Spleen (tissue), 11 donors: Measurements from ENCODE around the gene DDO. TPM values are rescaled to one million over a fixed set of nuclear protein-coding genes. Genes with fewer than 3 reads are reported as not detected.

ENCODE experiments used
- DNase-seq: peaks from one replicate; pipeline ENCODE4 v3.0.0-alpha.2; 2020
- H3K27ac ChIP-seq, 8 donors: fragments of 200-600 bp; sonication (generic) in 7 of 8; 1 replicate in 4 of 8; 2 replicates in 4 of 8; pipeline versions ENCODE4 v1.5.0 to v1.8.0; 2016 to 2021; ENCODE audit warnings: inconsistent platforms in 4 of 8, mild to moderate bottlenecking in 4 of 8, moderate library complexity in 1 of 8
- H3K27me3 ChIP-seq, 7 donors: fragments of 200-600 bp; sonication (generic) in 6 of 7; replicated peaks in 1 of 7; 1 replicate in 4 of 7; 2 replicates in 3 of 7; pipeline versions ENCODE4 v1.5.0 to v1.8.0; 2016 to 2021; ENCODE audit warnings: inconsistent platforms in 3 of 7, mild to moderate bottlenecking in 1 of 7
- H3K36me3 ChIP-seq, 6 donors: fragments of 200-600 bp; sonication (generic) in 5 of 6; 1 replicate in 4 of 6; 2 replicates in 2 of 6; pipeline versions ENCODE4 v1.5.0 to v1.8.0; 2016 to 2021; ENCODE audit warnings: inconsistent platforms in 2 of 6
- H3K4me1 ChIP-seq, 6 donors: fragments of 200-600 bp; sonication (generic) in 5 of 6; 1 replicate in 3 of 6; 2 replicates in 3 of 6; pipeline versions ENCODE4 v1.5.0 to v1.8.0; 2016 to 2021; ENCODE audit warnings: inconsistent platforms in 3 of 6
- H3K4me3 ChIP-seq, 8 donors: fragments of 200-600 bp; sonication (generic) in 7 of 8; 1 replicate in 4 of 8; 2 replicates in 4 of 8; pipeline versions ENCODE4 v1.5.0 to v1.8.0; 2016 to 2021; ENCODE audit warnings: inconsistent platforms in 4 of 8, mild to moderate bottlenecking in 4 of 8, moderate library complexity in 2 of 8
- H3K9me3 ChIP-seq, 8 donors: fragments of 200-600 bp; sonication (generic) in 7 of 8; 1 replicate in 4 of 8; 2 replicates in 4 of 8; pipeline versions ENCODE4 v1.5.0 to v1.8.0; 2016 to 2021; ENCODE audit warnings: inconsistent platforms in 4 of 8
- CTCF ChIP-seq, 11 experiments: fragments of 200-600 bp in 7 of 11; fragments of 450-650 bp in 4 of 11; sonication (generic) in 4 of 11; IDR thresholded peaks in 8 of 11; conservative IDR thresholded peaks in 3 of 11; 1 replicate in 7 of 11; 2 replicates in 4 of 11; pipeline versions ENCODE4 v1.4.0 to v1.8.0; 2016 to 2021; ENCODE audit warnings: antibody characterized with exemption in 11 of 11, inconsistent platforms in 4 of 11, mild to moderate bottlenecking in 1 of 11
- POLR2A ChIP-seq, 3 donors: fragments of 450-650 bp; IDR thresholded peaks; one replicate each; pipeline ENCODE4 v1.5.1; 2017; ENCODE audit warnings: antibody characterized with exemption in 3 of 3, mild to moderate bottlenecking in 1 of 3
- POLR2AphosphoS5 ChIP-seq, 3 donors: sonication (generic); formaldehyde crosslinking; IDR thresholded peaks; one replicate each; pipeline ENCODE4 v1.5.1; 2017; ENCODE audit warnings: antibody characterized with exemption in 3 of 3
- WGBS, 5 donors: extraction: QIAGEN DNeasy Blood & Tissue Kit in 3 of 5; methylation state at CpG; one replicate each; pipeline versions ENCODE4 v1.1.5 to v1.1.7; 2013 to 2018; 5-methylcytosine and 5-hydroxymethylcytosine counted together
- intact Hi-C: fragments of 100-400 bp; cut with DNase I; formaldehyde crosslinking; loops from one replicate; pipeline ENCODE4 v1.15.0; 2023; ENCODE audit warnings: low total_unique reads
- polyA plus RNA-seq, 3 donors: library from polyadenylated mRNA; stranded (reverse); fragments of 200-250 nt; gene quantifications; one replicate each; pipeline ENCODE4 v1.2.1, GENCODE V29; 2013
- total RNA-seq, 7 donors: library from RNA; depleted of rRNA in 3 of 7; stranded (reverse); fragments of >200 nt in 3 of 7; fragmentation: NEBNext Ultra II Directional in 4 of 7; extraction: Animal tissue kit (Norgen Biotek cat#: 25700) in 4 of 7; gene quantifications; one replicate each; pipeline versions ENCODE4 v1.1.0 to v1.2.1, GENCODE V29; 2016 to 2021
- donor health status: healthy with polysubstance abuse.
- donor health status: DM: no; HTN: no; CAD: no; lungs with moderate emphysema.
- donor health status: DM: no; HTN: no; CAD: no.
- donor health status: Bipolar disorder and iron deficiency.
- donor health status: healthy.
- donor health status: DM: no; HTN: no; CAD: no.
- donor health status: DM: yes; HTN: yes; CAD: no.

Gene DDO
- total and polyA plus RNA-seq, 10 donors: 0.68 to 4.1 (median 1.7) TPM

- TF ChIP-seq CTCF (IDR thresholded peaks at IDR 0.05 in 8 of 11, conservative IDR thresholded peaks at IDR 0.05 in 3 of 11): no peak
- no peak for TF ChIP-seq POLR2AphosphoS5 (IDR thresholded peaks at IDR 0.05)
- no peak for TF ChIP-seq POLR2A (IDR thresholded peaks at IDR 0.05)
- peak overlapping the region in 7 of 8 donors; percentile 42 to 80 (median 73) for H3K27ac ChIP-seq
- no peaks in the 10 kb centered on the region for H3K27me3 ChIP-seq
- intact Hi-C loops: no loop called here
- no peaks in the 10 kb centered on the region for H3K36me3 ChIP-seq
- 55 to 80% (median 67%) methylated on average over 4 of the region's 4 CpGs for WGBS, 5 donors
- no peaks in the 10 kb centered on the region for H3K9me3 ChIP-seq
- no peak for DNase-seq
- peak overlapping the region in 6 of 8 donors; percentile 21 to 65 (median 32) for H3K4me3 ChIP-seq
- H3K4me1 ChIP-seq: peaks cover 0 to 14% (median 4%) of the 10 kb centered on the region in 6 donors
Observed at GRCh38 chr6:110414669-110415068, 706 bp downstream of the DDO start.

GRCh38 chr6:110412360-110412759, 3.0 kb downstream of the DDO start:
- Histone ChIP-seq H3K4me3 (no peak overlapping the region), H3K9me3 (no peaks in the 10 kb centered on the region), H3K27ac (no peak overlapping the region), H3K27me3 (no peaks in the 10 kb centered on the region), H3K4me1 (peaks cover 0 to 14% (median 4%) of the 10 kb centered on the region in 6 donors), H3K36me3 (no peaks in the 10 kb centered on the region)
- WGBS, 5 donors: 73 to 86% (median 81%) methylated on average over 8 of the region's 8 CpGs
- DNase-seq: no peak
- TF ChIP-seq CTCF (IDR thresholded peaks at IDR 0.05 in 8 of 11, conservative IDR thresholded peaks at IDR 0.05 in 3 of 11): no peak
- intact Hi-C loops: no loop called here

GRCh38 chr6:110410511-110410910, 4.9 kb downstream of the DDO start:
- Histone ChIP-seq H3K36me3 (no peaks in the 10 kb centered on the region), H3K9me3 (no peaks in the 10 kb centered on the region), H3K4me3 (no peak overlapping the region), H3K27ac (no peak overlapping the region), H3K4me1 (peaks cover 0 to 12% (median 2%) of the 10 kb centered on the region in 6 donors), H3K27me3 (no peaks in the 10 kb centered on the region)
- intact Hi-C loops: no loop called here
- DNase-seq: no peak
- TF ChIP-seq POLR2AphosphoS5 (IDR thresholded peaks at IDR 0.05): no peak
- TF ChIP-seq CTCF (IDR thresholded peaks at IDR 0.05 in 8 of 11, conservative IDR thresholded peaks at IDR 0.05 in 3 of 11): no peak
- no peak for TF ChIP-seq POLR2A (IDR thresholded peaks at IDR 0.05)
- 62 to 77% (median 71%) methylated on average over 4 of the region's 4 CpGs for WGBS, 5 donors

GRCh38 chr6:110409794-110410193, 5.6 kb downstream of the DDO start:
- intact Hi-C loops: no loop called here
- Histone ChIP-seq H3K36me3 (no peaks in the 10 kb centered on the region), H3K4me1 (peaks cover 0 to 7% (median under 1%) of the 10 kb centered on the region in 6 donors), H3K9me3 (no peaks in the 10 kb centered on the region), H3K27me3 (no peaks in the 10 kb centered on the region), H3K4me3 (no peak overlapping the region), H3K27ac (no peak overlapping the region)
- DNase-seq: no peak
- no peak for TF ChIP-seq CTCF (IDR thresholded peaks at IDR 0.05 in 8 of 11, conservative IDR thresholded peaks at IDR 0.05 in 3 of 11)
- no peak for TF ChIP-seq POLR2AphosphoS5 (IDR thresholded peaks at IDR 0.05)
- TF ChIP-seq POLR2A (IDR thresholded peaks at IDR 0.05): no peak
